AG09319 (cell line): ENCODE results near the gene SUCLA2.

Experiments used
- DNase-seq: peaks from one replicate; pipeline ENCODE4 v3.0.0-alpha.2; 2010; ENCODE audit warnings: low read depth; ENCODE audit errors: extremely low read depth
- TF ChIP-seq, protein P1 (sequence below): IDR thresholded peaks from 2 replicates; pipeline ENCODE4 v1.5.1; 2011; ENCODE audit warnings: low read depth, mild to moderate bottlenecking, inconsistent platforms, low read length, moderate library complexity

SUCLA2 gene

GRCh38 chr13:48001114-48001881 lies at the start of gene SUCLA2:
Gene SUCLA2, minus strand, starts transcription at chr13:48001273. Its CDS starts 4 bp downstream, at chr13:48001269.
- TF ChIP-seq, protein P1, sequence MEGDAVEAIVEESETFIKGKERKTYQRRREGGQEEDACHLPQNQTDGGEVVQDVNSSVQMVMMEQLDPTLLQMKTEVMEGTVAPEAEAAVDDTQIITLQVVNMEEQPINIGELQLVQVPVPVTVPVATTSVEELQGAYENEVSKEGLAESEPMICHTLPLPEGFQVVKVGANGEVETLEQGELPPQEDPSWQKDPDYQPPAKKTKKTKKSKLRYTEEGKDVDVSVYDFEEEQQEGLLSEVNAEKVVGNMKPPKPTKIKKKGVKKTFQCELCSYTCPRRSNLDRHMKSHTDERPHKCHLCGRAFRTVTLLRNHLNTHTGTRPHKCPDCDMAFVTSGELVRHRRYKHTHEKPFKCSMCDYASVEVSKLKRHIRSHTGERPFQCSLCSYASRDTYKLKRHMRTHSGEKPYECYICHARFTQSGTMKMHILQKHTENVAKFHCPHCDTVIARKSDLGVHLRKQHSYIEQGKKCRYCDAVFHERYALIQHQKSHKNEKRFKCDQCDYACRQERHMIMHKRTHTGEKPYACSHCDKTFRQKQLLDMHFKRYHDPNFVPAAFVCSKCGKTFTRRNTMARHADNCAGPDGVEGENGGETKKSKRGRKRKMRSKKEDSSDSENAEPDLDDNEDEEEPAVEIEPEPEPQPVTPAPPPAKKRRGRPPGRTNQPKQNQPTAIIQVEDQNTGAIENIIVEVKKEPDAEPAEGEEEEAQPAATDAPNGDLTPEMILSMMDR: no peak
- peak; percentile 59 for DNase-seq

DNA sequence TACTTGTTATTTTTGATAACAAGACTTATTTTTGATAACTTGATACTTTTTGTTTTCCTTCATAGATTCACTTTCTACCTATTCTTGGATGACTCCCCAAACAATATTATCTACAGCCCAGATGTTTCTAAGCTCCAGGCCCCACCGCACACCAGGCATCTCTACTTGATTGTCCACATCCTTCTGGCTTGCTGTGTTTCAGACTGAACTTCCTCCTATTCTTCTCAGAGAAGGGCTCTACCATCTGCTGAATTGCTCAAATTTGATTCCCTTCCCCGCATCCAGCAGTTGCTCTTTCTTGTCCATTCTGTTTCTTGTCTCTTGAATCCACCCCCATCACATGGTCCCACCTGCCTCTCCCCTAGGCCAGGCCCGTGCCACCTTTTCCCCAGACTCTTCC lies 49.5 kb upstream of the SUCLA2 start:
- DNase-seq: no peak
- TF ChIP-seq, protein P1: no peak

DNA sequence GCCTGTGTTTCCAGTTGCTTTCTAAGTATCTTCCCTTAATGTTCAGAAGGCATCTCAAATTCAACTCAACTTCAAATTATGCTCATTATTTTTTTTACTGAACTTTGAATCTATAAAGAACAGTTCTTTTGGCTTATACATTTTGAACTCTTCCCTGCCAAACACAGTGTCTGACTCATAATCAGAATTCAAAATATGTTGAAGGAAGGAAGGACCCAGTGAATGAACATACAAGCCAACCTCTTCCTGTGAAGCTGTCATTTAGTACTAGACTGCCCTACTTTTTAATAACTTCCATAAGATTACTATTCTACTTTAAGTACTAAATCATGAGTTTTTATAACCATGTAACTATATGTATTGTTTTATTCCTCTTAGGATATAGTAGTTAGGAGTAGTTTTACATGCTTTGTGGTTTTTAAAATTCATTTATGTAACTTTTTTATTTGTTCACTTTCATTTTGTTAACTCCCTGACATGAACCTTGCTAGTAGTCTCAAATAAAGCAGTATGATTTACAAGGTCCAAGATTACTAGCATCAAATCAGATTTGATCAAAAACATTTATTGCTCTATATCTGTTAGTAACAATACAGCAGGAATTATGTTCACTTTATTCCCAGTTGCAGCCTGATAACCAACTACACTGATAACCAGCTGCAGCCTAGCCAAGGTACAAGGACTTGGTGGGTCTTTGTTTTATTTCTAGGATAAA lies 42.9 kb upstream of the SUCLA2 start:
- no peak for DNase-seq
- TF ChIP-seq, protein P1: no peak

GRCh38 chr13:48042894-48043293 lies 41.8 kb upstream of the SUCLA2 start:
- TF ChIP-seq, protein P1: no peak
- DNase-seq: no peak

GRCh38 chr13:48040896-48041295 lies 39.8 kb upstream of the SUCLA2 start:
- TF ChIP-seq, protein P1: no peak
- DNase-seq: no peak

GRCh38 chr13:48040049-48040448 lies 39.0 kb upstream of the SUCLA2 start:
- TF ChIP-seq, protein P1: no peak
- DNase-seq: no peak

DNA sequence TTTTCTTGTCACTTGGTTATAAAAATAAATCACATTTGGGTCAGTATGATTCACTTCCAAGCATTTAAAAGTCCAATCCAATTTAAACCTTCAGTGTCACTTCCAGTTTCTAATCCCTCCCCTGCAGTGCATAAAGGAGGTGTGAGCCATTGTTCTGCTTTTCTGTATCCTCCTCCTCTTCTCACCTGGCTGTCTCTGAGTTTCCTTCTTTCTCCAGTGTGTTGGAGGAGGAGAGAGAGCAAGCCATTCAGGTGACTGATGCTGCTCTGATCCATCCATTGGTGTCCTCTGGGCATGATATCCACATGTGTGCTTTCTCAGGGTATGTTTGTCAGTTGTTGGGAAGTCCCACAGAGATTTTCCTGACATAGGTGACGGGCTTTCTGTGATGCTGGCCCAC lies 37.7 kb upstream of the SUCLA2 start:
- no peak for DNase-seq
- TF ChIP-seq, protein P1: no peak
